Suprapubic skin (tissue), 4 donors: ENCODE results near the gene KLHDC9.

Experiments
- CTCF ChIP-seq, 2 donors: fragments of 200-600 bp in 1 of 2; fragments of 450-650 bp in 1 of 2; sonication (generic) in 1 of 2; IDR thresholded peaks; one replicate each; pipeline ENCODE4 v1.5.1; 2016 to 2019; ENCODE audit warnings: antibody characterized with exemption in 2 of 2, mild to moderate bottlenecking in 1 of 2, moderate library complexity in 1 of 2
- EP300 ChIP-seq: sonication (generic); formaldehyde crosslinking; IDR thresholded peaks from one replicate; pipeline ENCODE4 v1.6.1; 2017; ENCODE audit warnings: antibody characterized with exemption
- POLR2A ChIP-seq, 2 donors: fragments of 450-650 bp; IDR thresholded peaks; one replicate each; pipeline ENCODE4 v1.6.1; 2017; ENCODE audit warnings: antibody characterized with exemption in 2 of 2, mild to moderate bottlenecking in 2 of 2, moderate library complexity in 2 of 2
- POLR2AphosphoS5 ChIP-seq, 3 donors: sonication (generic); formaldehyde crosslinking; IDR thresholded peaks; one replicate each; pipeline ENCODE4 v1.6.1; 2017; ENCODE audit warnings: antibody characterized with exemption in 3 of 3

DNA sequence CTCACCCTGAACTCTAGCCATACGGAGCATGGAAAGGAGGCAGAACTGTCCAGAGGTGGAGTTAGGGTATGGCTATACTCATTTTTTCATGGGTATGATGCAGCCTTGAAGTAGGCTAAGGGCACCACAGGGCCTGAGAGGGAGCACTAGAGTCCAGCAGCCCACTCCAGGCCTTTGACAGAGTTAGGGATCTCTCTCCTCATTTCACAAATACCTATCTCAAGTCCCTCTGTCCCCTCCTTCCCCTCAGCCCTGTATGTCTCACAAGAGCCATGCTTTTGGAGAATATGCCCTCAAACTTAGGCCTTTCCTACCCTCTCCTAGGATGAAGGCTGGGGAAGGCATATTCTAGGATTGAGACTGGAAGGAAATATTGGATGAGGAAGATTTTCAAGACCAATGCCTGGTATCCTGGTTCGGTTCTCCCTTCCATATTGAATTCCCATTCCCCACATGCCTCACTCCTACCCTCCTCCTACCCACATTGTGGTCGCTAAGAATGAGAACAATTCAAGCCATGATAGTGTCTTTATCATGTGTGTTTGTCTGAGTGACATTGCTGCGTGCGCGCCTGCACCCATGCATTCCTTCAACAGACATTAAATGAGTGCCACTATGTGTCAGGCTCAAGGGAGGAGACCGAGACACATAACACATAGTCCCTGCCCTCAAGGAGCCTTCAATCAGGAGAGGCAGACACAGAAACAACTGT lies 6.2 kb upstream of the KLHDC9 start:
- no peak for TF ChIP-seq CTCF (IDR thresholded peaks at IDR 0.05)
- TF ChIP-seq EP300: no peak
- no peak for TF ChIP-seq POLR2A (IDR thresholded peaks at IDR 0.05)
- no peak for TF ChIP-seq POLR2AphosphoS5 (IDR thresholded peaks at IDR 0.05)
